ENCODE results near the gene CEACAM7.
"Not testable (repeated sequence)": the region's sequence is repeated elsewhere in the genome, so short reads cannot be mapped to it uniquely, and the experiment has no call there.

Gene CEACAM7

GRCh38 chr19:41657157-41657556 lies 30.9 kb downstream of the CEACAM7 start:
- TF ChIP-seq CTCF (IDR thresholded peaks at IDR 0.05; ENCODE audit: control insufficient read depth, insufficient read depth, low read depth, low read length, missing control alignments) = no peak
- no peak overlapping the region for H3K4me3 ChIP-seq (ENCODE audit: control insufficient read depth, low read depth, low read length)
- no peak for DNase-seq (ENCODE audit: low read depth)

- not testable (repeated sequence) for DNase-seq (ENCODE audit: low read depth); H3K4me3 ChIP-seq (ENCODE audit: control insufficient read depth, low read depth, low read length)
Measured at GRCh38 chr19:41656756-41657155, 31.3 kb downstream of the CEACAM7 start.

- H3K4me3 ChIP-seq (ENCODE audit: control insufficient read depth, low read depth, low read length) = no peak overlapping the region
- no peak for DNase-seq (ENCODE audit: low read depth)
- TF ChIP-seq CTCF (IDR thresholded peaks at IDR 0.05; ENCODE audit: control insufficient read depth, insufficient read depth, low read depth, low read length, missing control alignments) = no peak
Measured at GRCh38 chr19:41652250-41652649, 35.8 kb downstream of the CEACAM7 start.

DNA sequence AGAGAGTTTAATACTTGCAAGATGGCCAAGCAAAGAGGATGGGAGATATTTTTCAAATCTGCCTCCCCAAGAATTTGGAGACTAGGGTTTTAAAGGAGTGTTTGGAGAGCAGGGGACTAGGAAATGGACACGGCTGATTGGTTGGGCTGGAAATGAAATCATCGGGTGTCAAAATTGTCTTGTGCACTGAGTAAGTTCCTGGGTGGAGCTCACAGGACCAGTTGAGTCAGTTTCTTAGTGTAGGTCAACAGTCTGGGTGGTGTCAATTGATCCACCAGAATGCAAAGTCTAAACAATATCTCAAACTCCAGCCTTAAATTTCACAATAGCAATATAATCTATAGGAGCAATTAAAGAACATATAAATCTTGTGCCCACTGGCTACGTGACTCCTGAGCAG lies 38.2 kb downstream of the CEACAM7 start:
- DNase-seq (ENCODE audit: low read depth) = no peak
- TF ChIP-seq CTCF (IDR thresholded peaks at IDR 0.05; ENCODE audit: control insufficient read depth, insufficient read depth, low read depth, low read length, missing control alignments) = no peak

GRCh38 chr19:41646589-41647204 lies 41.4 kb downstream of the CEACAM7 start:
- DNase-seq (ENCODE audit: low read depth) = no peak
- TF ChIP-seq CTCF (IDR thresholded peaks at IDR 0.05; ENCODE audit: control insufficient read depth, insufficient read depth, low read depth, low read length, missing control alignments) = peak; percentile 52
- no peak overlapping the region for H3K4me3 ChIP-seq (ENCODE audit: control insufficient read depth, low read depth, low read length)

More for the DNA sequence above, 38.2 kb downstream of the CEACAM7 start:
- no peak overlapping the region for H3K4me3 ChIP-seq (ENCODE audit: control insufficient read depth, low read depth, low read length)

DNA sequence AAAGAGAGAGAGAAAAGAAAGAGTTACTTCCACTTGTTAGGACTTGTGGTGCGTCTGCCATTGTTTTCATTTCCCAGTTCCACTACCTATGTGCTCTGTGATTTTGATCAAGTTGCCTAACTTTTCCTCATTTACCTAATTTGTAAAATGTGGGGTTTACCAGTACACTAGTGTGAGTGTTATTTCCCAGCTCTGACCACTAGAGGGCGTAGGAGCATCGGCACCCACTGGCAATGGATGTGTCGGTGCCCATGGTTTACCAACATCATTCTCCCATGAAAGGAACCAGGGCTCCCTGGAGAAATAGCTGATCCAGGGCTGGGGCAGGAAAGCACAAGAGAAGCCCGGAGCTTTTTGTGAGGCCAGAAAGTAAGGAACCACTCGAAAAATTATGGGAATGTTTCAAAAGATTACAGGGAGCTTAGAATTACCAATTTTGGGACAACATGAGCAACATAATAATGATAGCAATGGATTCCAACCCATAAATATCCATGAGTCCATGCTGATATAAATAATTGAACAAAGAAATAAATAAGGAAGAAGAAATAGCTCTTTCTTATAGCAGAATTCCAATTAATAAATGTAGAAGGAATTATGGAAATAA lies 46.1 kb downstream of the CEACAM7 start:
- peak; percentile 88 for TF ChIP-seq CTCF (IDR thresholded peaks at IDR 0.05; ENCODE audit: control insufficient read depth, insufficient read depth, low read depth, low read length, missing control alignments)
- H3K4me3 ChIP-seq (ENCODE audit: control insufficient read depth, low read depth, low read length) = no peak overlapping the region
- peak; percentile 5 for DNase-seq (ENCODE audit: low read depth)

DNA sequence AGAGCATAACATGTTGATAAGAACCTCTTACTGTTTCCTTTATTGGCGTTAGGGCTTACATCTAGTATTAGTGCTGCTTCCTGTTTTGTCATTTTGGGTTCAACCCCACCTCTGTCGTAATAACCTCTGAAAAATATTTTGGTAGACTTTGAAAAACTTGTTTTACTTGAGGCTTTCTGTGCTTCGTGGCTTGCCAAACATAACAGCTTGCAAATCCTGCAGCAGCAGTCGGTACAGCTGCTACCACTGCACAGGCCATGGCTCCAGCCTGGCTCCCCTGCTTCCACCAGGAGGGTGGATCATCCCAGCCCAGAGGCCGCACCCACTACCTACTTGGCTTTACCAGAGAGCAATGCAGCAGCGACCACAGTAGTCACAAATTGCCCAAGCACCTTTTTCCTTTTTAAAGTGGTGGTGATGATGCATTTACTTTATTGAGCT lies 49.4 kb downstream of the CEACAM7 start:
- no peak for TF ChIP-seq CTCF (IDR thresholded peaks at IDR 0.05; ENCODE audit: control insufficient read depth, insufficient read depth, low read depth, low read length, missing control alignments)
- no peak overlapping the region for H3K4me3 ChIP-seq (ENCODE audit: control insufficient read depth, low read depth, low read length)
- no peak for DNase-seq (ENCODE audit: low read depth)
